Activated naive CD8-positive, alpha-beta T cell (primary cell): ENCODE measurements around the gene ZBTB18.
"Not testable (repeated sequence)": the region's sequence is repeated elsewhere in the genome, so short reads cannot be mapped to it uniquely, and the experiment has no call there.

Experiments
- H3K27ac Mint-ChIP-seq: one replicate; pipeline ENCODE4 v1.8.0; 2021; ENCODE audit warnings: mixed read lengths
- H3K27me3 Mint-ChIP-seq: one replicate; pipeline ENCODE4 v1.8.0; 2021; ENCODE audit warnings: mixed read lengths
- H3K36me3 Mint-ChIP-seq: one replicate; pipeline ENCODE4 v1.8.0; 2021; ENCODE audit warnings: mixed read lengths
- H3K4me1 Mint-ChIP-seq: one replicate; pipeline ENCODE4 v1.8.0; 2021; ENCODE audit warnings: low read depth, mixed read lengths
- H3K4me3 Mint-ChIP-seq: one replicate; pipeline ENCODE4 v1.8.0; 2021; ENCODE audit warnings: mild to moderate bottlenecking, mixed read lengths
- H3K9me3 Mint-ChIP-seq: one replicate; pipeline ENCODE4 v1.8.0; 2021; ENCODE audit warnings: low read depth, mixed read lengths

Gene ZBTB18

GRCh38 chr1:244027491-244028145 lies 23.5 kb upstream of the ZBTB18 start:
- Mint-ChIP-seq H3K27ac (no peak overlapping the region), H3K4me3 (no peak overlapping the region), H3K36me3 (no peaks in the 10 kb centered on the region), H3K27me3 (no peaks in the 10 kb centered on the region), H3K4me1 (no peaks in the 10 kb centered on the region), H3K9me3 (no peaks in the 10 kb centered on the region)

GRCh38 chr1:244028701-244029100 lies 22.4 kb upstream of the ZBTB18 start:
- H3K36me3 Mint-ChIP-seq = no peaks in the 10 kb centered on the region
- H3K27ac Mint-ChIP-seq = no peak overlapping the region
- no peaks in the 10 kb centered on the region for H3K4me1 Mint-ChIP-seq
- no peaks in the 10 kb centered on the region for H3K9me3 Mint-ChIP-seq
- no peak overlapping the region for H3K4me3 Mint-ChIP-seq
- peaks cover 1% of the 10 kb centered on the region for H3K27me3 Mint-ChIP-seq

GRCh38 chr1:244029124-244029523 lies 22.0 kb upstream of the ZBTB18 start:
- no peaks in the 10 kb centered on the region for H3K4me1 Mint-ChIP-seq
- peaks cover 1% of the 10 kb centered on the region for H3K27me3 Mint-ChIP-seq
- H3K36me3 Mint-ChIP-seq = no peaks in the 10 kb centered on the region
- no peaks in the 10 kb centered on the region for H3K9me3 Mint-ChIP-seq
- no peak overlapping the region for H3K4me3 Mint-ChIP-seq
- H3K27ac Mint-ChIP-seq = no peak overlapping the region

DNA sequence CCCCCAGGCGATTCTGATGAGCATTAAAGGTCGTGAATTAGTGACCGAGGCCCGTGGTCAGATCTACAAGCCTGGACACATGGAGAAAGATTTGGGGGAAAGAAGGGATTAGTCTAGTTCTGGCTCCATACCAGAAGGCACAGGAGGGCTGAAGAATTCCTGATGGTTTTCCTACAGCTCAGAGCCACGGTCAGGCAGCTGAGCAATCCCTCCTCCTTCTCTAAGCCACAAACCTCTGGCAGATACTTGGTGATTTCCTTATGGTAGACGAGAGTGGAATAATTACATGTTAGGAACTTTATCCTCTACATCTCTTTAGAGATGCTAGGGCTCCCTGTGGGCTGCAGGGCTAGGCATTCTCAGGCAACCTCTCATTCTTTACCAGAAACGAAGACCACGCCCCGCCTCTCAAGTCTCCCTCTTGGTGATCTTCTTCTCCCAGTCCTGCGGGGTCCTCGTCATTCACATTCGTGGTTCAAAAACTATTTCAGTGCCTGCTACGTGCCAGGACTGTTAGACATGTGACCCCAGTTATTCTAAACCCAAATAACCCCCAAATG lies 20.5 kb upstream of the ZBTB18 start:
- Mint-ChIP-seq H3K4me1 (no peaks in the 10 kb centered on the region), H3K27me3 (peaks cover 1% of the 10 kb centered on the region), H3K27ac (no peak overlapping the region), H3K4me3 (no peak overlapping the region), H3K9me3 (no peaks in the 10 kb centered on the region), H3K36me3 (no peaks in the 10 kb centered on the region)

- Mint-ChIP-seq H3K4me3 (no peak overlapping the region), H3K27me3 (peaks cover 1% of the 10 kb centered on the region), H3K9me3 (no peaks in the 10 kb centered on the region), H3K36me3 (no peaks in the 10 kb centered on the region), H3K27ac (no peak overlapping the region), H3K4me1 (no peaks in the 10 kb centered on the region)
Observed at GRCh38 chr1:244035358-244035757, 15.7 kb upstream of the ZBTB18 start.

GRCh38 chr1:244037252-244037651 lies 13.8 kb upstream of the ZBTB18 start:
- no peaks in the 10 kb centered on the region for H3K9me3 Mint-ChIP-seq
- no peaks in the 10 kb centered on the region for H3K4me1 Mint-ChIP-seq
- no peak overlapping the region for H3K4me3 Mint-ChIP-seq
- H3K27me3 Mint-ChIP-seq = peaks cover 1% of the 10 kb centered on the region
- no peaks in the 10 kb centered on the region for H3K36me3 Mint-ChIP-seq
- no peak overlapping the region for H3K27ac Mint-ChIP-seq

DNA sequence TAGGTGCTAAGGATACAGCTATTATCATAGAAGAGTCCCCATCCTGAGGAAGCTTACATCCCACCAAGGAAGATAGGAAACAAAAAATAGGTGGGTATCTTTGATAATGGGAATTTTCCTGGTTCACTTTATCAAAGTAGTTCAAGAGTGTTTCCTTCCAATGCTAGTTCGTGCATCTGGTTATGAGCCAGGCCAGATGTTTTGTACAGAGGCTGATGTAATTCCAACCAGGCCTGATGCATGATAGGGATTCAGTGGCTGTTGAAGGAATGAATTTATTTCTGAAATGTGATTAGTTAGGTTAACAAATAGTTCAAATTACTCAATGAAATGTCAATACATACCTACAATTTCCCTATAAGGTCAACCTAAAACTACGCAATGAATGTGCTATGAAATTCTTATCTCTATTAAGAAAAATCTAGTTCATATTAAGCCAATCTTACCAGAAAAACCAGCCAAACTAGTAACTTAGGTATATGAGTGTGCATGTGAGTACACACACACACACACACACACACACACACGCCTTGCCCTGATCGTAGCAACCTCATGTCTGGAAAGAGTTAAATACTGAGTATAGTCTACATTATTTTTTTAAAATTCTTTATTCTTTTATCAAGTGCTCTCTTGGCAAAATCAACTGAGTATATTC lies 9.5 kb upstream of the ZBTB18 start:
- H3K27ac Mint-ChIP-seq = no peak overlapping the region
- H3K4me1 Mint-ChIP-seq = peaks cover 13% of the 10 kb centered on the region
- H3K9me3 Mint-ChIP-seq = no peaks in the 10 kb centered on the region
- no peaks in the 10 kb centered on the region for H3K27me3 Mint-ChIP-seq
- H3K4me3 Mint-ChIP-seq = no peak overlapping the region
- H3K36me3 Mint-ChIP-seq = no peaks in the 10 kb centered on the region

- H3K4me1 Mint-ChIP-seq = peaks cover 20% of the 10 kb centered on the region
- no peaks in the 10 kb centered on the region for H3K27me3 Mint-ChIP-seq
- no peaks in the 10 kb centered on the region for H3K9me3 Mint-ChIP-seq
- H3K4me3 Mint-ChIP-seq = no peak overlapping the region
- no peak overlapping the region for H3K27ac Mint-ChIP-seq
- H3K36me3 Mint-ChIP-seq = no peaks in the 10 kb centered on the region
Observed at GRCh38 chr1:244042293-244042692, 8.8 kb upstream of the ZBTB18 start.

DNA sequence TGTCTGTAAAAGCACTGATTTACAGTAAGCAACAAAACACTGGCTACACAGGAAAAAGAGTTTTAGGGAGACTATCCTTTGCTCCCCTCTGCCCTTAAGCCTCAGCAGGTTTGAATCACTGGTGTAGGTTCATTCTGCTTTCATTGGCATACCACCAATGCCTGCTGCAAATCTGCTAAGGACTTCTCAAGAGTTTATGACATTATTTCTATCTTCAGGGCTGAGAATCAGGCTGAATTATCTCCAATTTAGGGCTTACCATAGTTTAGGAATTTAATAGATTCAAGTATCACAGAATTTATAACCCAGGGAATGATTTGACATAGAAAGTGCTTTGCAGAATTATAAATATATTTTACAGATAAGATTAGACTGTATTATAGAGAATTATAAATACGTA lies 6.7 kb upstream of the ZBTB18 start:
- H3K9me3 Mint-ChIP-seq = no peaks in the 10 kb centered on the region
- no peak overlapping the region for H3K27ac Mint-ChIP-seq
- H3K27me3 Mint-ChIP-seq = no peaks in the 10 kb centered on the region
- H3K36me3 Mint-ChIP-seq = no peaks in the 10 kb centered on the region
- H3K4me1 Mint-ChIP-seq = peaks cover 24% of the 10 kb centered on the region
- no peak overlapping the region for H3K4me3 Mint-ChIP-seq

- not testable (repeated sequence) for H3K36me3 Mint-ChIP-seq, H3K27me3 Mint-ChIP-seq, H3K9me3 Mint-ChIP-seq
- peaks cover 24% of the 10 kb centered on the region for H3K4me1 Mint-ChIP-seq
- peak overlapping the region; percentile 96 for H3K27ac Mint-ChIP-seq
- peak overlapping the region; percentile 96 for H3K4me3 Mint-ChIP-seq
Observed at GRCh38 chr1:244046254-244046653, 4.8 kb upstream of the ZBTB18 start.

DNA sequence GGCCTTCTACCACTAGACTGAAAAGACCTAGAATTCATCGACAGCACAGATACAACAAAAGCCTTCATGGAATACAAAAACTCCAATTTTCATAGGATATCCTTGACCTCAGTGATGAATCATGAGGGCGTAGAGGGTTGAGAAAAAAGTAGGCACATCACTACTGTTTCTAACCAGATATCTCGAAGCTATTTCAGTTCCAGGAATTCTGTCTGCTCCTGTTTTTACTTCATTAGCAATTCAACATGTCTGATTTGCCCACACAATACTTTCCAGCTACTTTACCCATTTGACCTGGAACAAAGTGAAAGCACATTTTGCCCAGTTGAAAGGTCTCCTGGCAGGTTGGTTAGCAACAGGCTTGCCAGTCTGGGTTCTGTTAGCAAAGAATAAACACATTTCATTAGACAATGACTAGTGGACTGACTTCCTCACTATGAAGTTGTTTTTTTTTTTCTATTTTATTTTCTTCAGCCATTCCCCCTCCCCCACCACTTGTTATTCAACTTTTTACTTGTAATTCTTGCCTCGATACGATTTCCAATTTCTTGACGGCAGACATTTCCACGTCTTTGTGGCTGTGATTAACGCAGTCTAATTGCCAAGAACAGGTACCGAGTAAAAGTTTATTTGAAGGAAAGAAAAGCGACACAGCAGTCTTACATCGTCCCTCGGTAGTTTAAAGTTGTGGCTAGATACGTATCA lies 4.0 kb upstream of the ZBTB18 start:
- Mint-ChIP-seq H3K27ac (peak overlapping the region; percentile 96), H3K4me3 (peak overlapping the region; percentile 96), H3K4me1 (peaks cover 24% of the 10 kb centered on the region), H3K9me3 (no peaks in the 10 kb centered on the region), H3K27me3 (no peaks in the 10 kb centered on the region), H3K36me3 (no peaks in the 10 kb centered on the region)

DNA sequence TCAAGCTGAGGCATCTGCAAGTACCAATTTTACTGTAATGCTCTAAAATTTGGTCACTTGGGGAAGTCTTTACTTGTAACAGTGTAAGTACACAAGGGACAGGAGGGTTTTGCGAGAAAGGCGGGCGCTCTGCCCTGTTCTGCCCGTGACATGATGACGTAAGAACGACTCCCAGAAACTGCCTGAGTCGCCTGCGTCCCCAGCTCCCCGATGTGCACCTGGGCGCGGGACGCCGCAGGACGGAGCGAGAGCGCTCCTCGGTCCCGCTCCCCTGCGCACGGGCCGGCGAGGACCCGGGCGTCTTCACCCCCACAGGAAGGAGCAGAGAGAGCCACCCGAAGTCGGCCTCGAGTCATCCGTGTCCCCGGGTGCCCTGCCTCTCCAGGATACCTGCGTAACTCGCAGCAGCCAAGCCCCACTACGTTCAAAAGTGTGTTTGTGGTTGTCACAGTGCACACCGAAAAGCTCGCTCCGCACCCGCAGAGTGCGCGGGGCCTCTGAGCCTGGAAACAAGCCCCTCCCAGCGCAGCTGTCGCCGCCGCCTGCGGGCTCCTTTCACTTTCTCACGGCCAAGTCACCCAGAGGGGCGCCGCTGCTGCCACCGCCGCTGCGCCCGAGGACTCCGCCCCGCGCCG lies 3.3 kb upstream of the ZBTB18 start:
- Mint-ChIP-seq H3K4me1 (peaks cover 24% of the 10 kb centered on the region), H3K36me3 (no peaks in the 10 kb centered on the region), H3K4me3 (peak overlapping the region; percentile 96), H3K27me3 (no peaks in the 10 kb centered on the region), H3K9me3 (no peaks in the 10 kb centered on the region), H3K27ac (peak overlapping the region; percentile 96)

GRCh38 chr1:244048256-244049161 lies 2.6 kb upstream of the ZBTB18 start:
- Mint-ChIP-seq H3K4me1 (peaks cover 24% of the 10 kb centered on the region), H3K27me3 (no peaks in the 10 kb centered on the region), H3K27ac (no peak overlapping the region), H3K4me3 (peak overlapping the region; percentile 66), H3K9me3 (no peaks in the 10 kb centered on the region), H3K36me3 (no peaks in the 10 kb centered on the region)
